Kasumi-1 (cell line): ENCODE results near the gene TDRKH.
"Not testable (repeated sequence)": the region's sequence is repeated elsewhere in the genome, so short reads cannot be mapped to it uniquely, and the experiment has no call there.

Source experiments
- DNase-seq, 2 experiments: peaks; one replicate each; lab custom pipeline; 2025; lab: John Stamatoyannopoulos, UW

Gene TDRKH

GRCh38 chr1:151801846-151802245, 11.5 kb upstream of the TDRKH start:
- DNase-seq: no peak

- DNase-seq: no peak
These were observed 11.1 kb upstream of the TDRKH start for GRCh38 chr1:151801310-151801820.

- DNase-seq: no peak
These were observed 10.5 kb upstream of the TDRKH start for GRCh38 chr1:151800830-151801229.

GRCh38 chr1:151799179-151800022, 9.1 kb upstream of the TDRKH start:
- DNase-seq: peak; percentile 3 to 27

GRCh38 chr1:151798571-151798970, 8.3 kb upstream of the TDRKH start:
- peak; percentile 51 to 62 for DNase-seq

- no peak for DNase-seq
These were observed 796 bp upstream of the TDRKH start for GRCh38 chr1:151790940-151791651.

- no peak for DNase-seq
These were observed 2.6 kb downstream of the TDRKH start for GRCh38 chr1:151787689-151788088.

GRCh38 chr1:151783796-151784195, 6.5 kb downstream of the TDRKH start:
- DNase-seq: no peak

- DNase-seq: no peak
These were observed 7.6 kb downstream of the TDRKH start for GRCh38 chr1:151782741-151783140.

- not testable (repeated sequence) for DNase-seq
These were observed 8.3 kb downstream of the TDRKH start for GRCh38 chr1:151782026-151782425.

- not testable (repeated sequence) for DNase-seq
These were observed 9.6 kb downstream of the TDRKH start for GRCh38 chr1:151780736-151781135.

- DNase-seq: no peak
These were observed 10.4 kb downstream of the TDRKH start for GRCh38 chr1:151779852-151780251.

- no peak for DNase-seq
These were observed 13.0 kb downstream of the TDRKH start for GRCh38 chr1:151777317-151777716.

- no peak for DNase-seq
These were observed 13.6 kb downstream of the TDRKH start for GRCh38 chr1:151776665-151777062.

- DNase-seq: no peak
These were observed 14.2 kb downstream of the TDRKH start for GRCh38 chr1:151775894-151776664.

GRCh38 chr1:151774256-151774922, 15.9 kb downstream of the TDRKH start:
- no peak for DNase-seq

GRCh38 chr1:151773702-151774101, 16.6 kb downstream of the TDRKH start:
- no peak for DNase-seq

- not testable (repeated sequence) for DNase-seq
These were observed 21.0 kb downstream of the TDRKH start for GRCh38 chr1:151769270-151769669.

GRCh38 chr1:151768351-151769066, 21.8 kb downstream of the TDRKH start:
- DNase-seq: not testable (repeated sequence)

- DNase-seq: no peak
These were observed 26.3 kb downstream of the TDRKH start for GRCh38 chr1:151763990-151764389.
